ENCODE data around the gene RPL10A. TPM values are rescaled to one million over a fixed set of nuclear protein-coding genes. Genes with fewer than 3 reads are reported as not detected.

The RPL10A gene
- total and polyA plus RNA-seq, 2 of the 13 experiments (the other 11 are each of a cell fraction or from before 2014, with no cell fraction given): 1,854 to 2,726 TPM

DNA sequence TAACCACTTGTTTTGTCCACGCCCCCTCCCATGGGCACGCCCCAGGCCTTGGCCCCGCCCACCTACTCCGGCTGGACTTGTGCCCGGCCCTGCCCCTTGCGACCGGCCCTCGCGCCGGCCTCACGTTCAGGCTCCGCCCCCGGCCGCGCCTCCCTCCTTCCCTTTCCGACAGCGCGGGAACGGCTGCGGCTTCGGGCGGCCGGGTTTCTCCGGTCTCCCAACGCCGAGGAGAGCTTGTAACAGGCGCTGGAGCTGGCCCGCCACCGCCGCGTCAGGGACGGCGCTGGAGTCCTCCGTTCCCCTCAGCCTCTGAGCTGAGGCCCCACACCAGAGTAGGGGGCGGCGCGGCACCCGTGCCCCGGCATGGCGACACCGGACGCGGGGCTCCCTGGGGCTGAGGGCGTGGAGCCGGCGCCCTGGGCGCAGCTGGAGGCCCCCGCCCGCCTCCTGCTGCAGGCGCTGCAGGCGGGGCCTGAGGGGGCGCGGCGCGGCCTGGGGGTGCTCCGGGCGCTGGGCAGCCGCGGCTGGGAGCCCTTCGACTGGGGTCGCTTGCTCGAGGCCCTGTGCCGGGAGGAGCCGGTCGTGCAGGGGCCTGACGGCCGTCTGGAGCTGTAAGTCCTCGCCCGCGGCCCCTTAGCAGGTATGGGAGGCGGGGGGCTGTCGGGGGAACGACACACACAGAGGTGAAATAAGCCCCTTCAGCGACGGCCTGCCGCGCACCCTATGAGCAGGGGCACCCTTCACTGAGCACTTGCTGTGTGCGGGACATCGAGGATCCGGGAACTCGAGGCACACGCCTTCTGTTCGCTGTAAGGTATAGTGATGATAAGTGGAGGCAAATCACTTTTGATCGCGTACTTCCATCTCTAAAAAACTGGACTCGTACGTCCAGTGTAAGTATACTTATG is 15.8 kb upstream of the RPL10A start, which contains the start of gene FANCE (continued):
- TF ChIP-seq LCORL (IDR thresholded peaks at IDR 0.05) (no peak), LCORL (CRISPR knock-in tag; IDR thresholded peaks at IDR 0.05) (no peak; the same call in 1 of the 2 replicates), PRDM10 (CRISPR knock-in tag; IDR thresholded peaks at IDR 0.05; ENCODE audit: low read depth) (no peak), ARHGAP35 (CRISPR knock-in tag; IDR thresholded peaks at IDR 0.05; ENCODE audit: borderline replicate concordance) (peak; percentile 93), HNF4G (IDR thresholded peaks at IDR 0.05; ENCODE audit: borderline replicate concordance, low read depth, low read length) (no peak), HNF4G (CRISPR knock-in tag; IDR thresholded peaks at IDR 0.05; ENCODE audit: borderline replicate concordance, low read depth) (peak; percentile 75; the same call in 1 of the 2 replicates), ZNF362 (CRISPR knock-in tag; IDR thresholded peaks at IDR 0.05; ENCODE audit: borderline replicate concordance) (no peak), SAFB2 (CRISPR knock-in tag; IDR thresholded peaks at IDR 0.05; ENCODE audit: borderline replicate concordance, low read depth) (peak; percentile 95; the same call in 1 of the 2 replicates), AKNA (CRISPR knock-in tag; IDR thresholded peaks at IDR 0.05; ENCODE audit: borderline replicate concordance) (0 out of 2 replicates have a peak, but pooled peaks have one; percentile 14), NCOR1 (IDR thresholded peaks at IDR 0.05; ENCODE audit: borderline replicate concordance, low read length) (no peak), MAF1 (CRISPR knock-in tag; IDR thresholded peaks at IDR 0.05; ENCODE audit: borderline replicate concordance) (peak; percentile 49; the same call in 1 of the 2 replicates), KLF12 (CRISPR knock-in tag; IDR thresholded peaks at IDR 0.05; ENCODE audit: borderline replicate concordance) (peak; percentile 58; the same call in 1 of the 2 replicates)
- TF ChIP-seq, protein P1, sequence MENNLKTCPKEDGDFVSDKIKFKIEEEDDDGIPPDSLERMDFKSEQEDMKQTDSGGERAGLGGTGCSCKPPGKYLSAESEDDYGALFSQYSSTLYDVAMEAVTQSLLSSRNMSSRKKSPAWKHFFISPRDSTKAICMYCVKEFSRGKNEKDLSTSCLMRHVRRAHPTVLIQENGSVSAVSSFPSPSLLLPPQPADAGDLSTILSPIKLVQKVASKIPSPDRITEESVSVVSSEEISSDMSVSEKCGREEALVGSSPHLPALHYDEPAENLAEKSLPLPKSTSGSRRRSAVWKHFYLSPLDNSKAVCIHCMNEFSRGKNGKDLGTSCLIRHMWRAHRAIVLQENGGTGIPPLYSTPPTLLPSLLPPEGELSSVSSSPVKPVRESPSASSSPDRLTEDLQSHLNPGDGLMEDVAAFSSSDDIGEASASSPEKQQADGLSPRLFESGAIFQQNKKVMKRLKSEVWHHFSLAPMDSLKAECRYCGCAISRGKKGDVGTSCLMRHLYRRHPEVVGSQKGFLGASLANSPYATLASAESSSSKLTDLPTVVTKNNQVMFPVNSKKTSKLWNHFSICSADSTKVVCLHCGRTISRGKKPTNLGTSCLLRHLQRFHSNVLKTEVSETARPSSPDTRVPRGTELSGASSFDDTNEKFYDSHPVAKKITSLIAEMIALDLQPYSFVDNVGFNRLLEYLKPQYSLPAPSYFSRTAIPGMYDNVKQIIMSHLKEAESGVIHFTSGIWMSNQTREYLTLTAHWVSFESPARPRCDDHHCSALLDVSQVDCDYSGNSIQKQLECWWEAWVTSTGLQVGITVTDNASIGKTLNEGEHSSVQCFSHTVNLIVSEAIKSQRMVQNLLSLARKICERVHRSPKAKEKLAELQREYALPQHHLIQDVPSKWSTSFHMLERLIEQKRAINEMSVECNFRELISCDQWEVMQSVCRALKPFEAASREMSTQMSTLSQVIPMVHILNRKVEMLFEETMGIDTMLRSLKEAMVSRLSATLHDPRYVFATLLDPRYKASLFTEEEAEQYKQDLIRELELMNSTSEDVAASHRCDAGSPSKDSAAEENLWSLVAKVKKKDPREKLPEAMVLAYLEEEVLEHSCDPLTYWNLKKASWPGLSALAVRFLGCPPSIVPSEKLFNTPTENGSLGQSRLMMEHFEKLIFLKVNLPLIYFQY (CRISPR knock-in tag; IDR thresholded peaks at IDR 0.05; ENCODE audit: borderline replicate concordance): peak; percentile 26; the same call in 1 of the 2 replicates
